Caco-2 (cell line): ENCODE results near the gene GDF11. TPM values are rescaled to one million over a fixed set of nuclear protein-coding genes. Genes with fewer than 3 reads are reported as not detected.

Experiments
- BruUV-seq: library from RNA; stranded (reverse); fragments of 400-500 nt; replicated peaks from 2 replicates; lab custom pipeline; 2021; lab: Mats Ljungman, UMichigan
- CTCF ChIA-PET: fragments of 300-600 bp; sonication (Branson Sonifier 250); formaldehyde crosslinking; loops from one replicate; lab custom pipeline; 2022; ENCODE audit warnings: antibody characterized with exemption; lab: Charles Lee
- POLR2A ChIA-PET: fragments of 300-600 bp; sonication (Branson Sonifier 250); formaldehyde crosslinking; loops from one replicate; lab custom pipeline; 2022; ENCODE audit warnings: antibody characterized with exemption; lab: Charles Lee
- DNase-seq, 2 experiments: peaks; one replicate each; pipeline versions ENCODE4 v3.0.0 to v3.0.0-alpha.2; 2020 to 2022
- H3K27me3 ChIP-seq: replicated peaks from 2 replicates; pipeline ENCODE4 v1.6.0; 2011; ENCODE audit warnings: low read length; ENCODE audit not compliant: control insufficient read depth, insufficient read depth
- H3K36me3 ChIP-seq: 2 replicates; pipeline ENCODE4 v1.5.1; 2011; ENCODE audit warnings: low read length; ENCODE audit not compliant: control insufficient read depth, insufficient read depth
- H3K4me1 ChIP-seq: fragments of 250-450 bp; sonication (Bioruptor Pico); 2 replicates; pipeline ENCODE4 v1.5.1; 2020; ENCODE audit warnings: mild to moderate bottlenecking
- H3K4me3 ChIP-seq: 2 replicates; pipeline ENCODE4 v1.5.1; 2011; ENCODE audit warnings: low read depth, mild to moderate bottlenecking, control low read depth, low read length
- H3K9me3 ChIP-seq: fragments of 250-450 bp; sonication (Bioruptor Pico); 2 replicates; pipeline ENCODE4 v1.5.1; 2020; ENCODE audit warnings: mild to moderate bottlenecking, moderate library complexity
- H3K27ac Mint-ChIP-seq: one replicate; pipeline ENCODE4 v1.8.0; 2022; ENCODE audit warnings: mixed read lengths; ENCODE audit not compliant: unreplicated experiment
- H3K27me3 Mint-ChIP-seq: one replicate; pipeline ENCODE4 v1.8.0; 2022; ENCODE audit warnings: mixed read lengths; ENCODE audit not compliant: insufficient read depth, unreplicated experiment
- H3K36me3 Mint-ChIP-seq: one replicate; pipeline ENCODE4 v1.8.0; 2022; ENCODE audit warnings: mild to moderate bottlenecking, mixed read lengths; ENCODE audit not compliant: insufficient read depth, unreplicated experiment
- H3K4me1 Mint-ChIP-seq: one replicate; pipeline ENCODE4 v1.8.0; 2022; ENCODE audit warnings: low read depth, mixed read lengths; ENCODE audit not compliant: unreplicated experiment
- H3K4me3 Mint-ChIP-seq: one replicate; pipeline ENCODE4 v1.8.0; 2022; ENCODE audit warnings: mild to moderate bottlenecking, moderate library complexity, mixed read lengths; ENCODE audit not compliant: unreplicated experiment
- H3K9me3 Mint-ChIP-seq: one replicate; pipeline ENCODE4 v1.8.0; 2022; ENCODE audit warnings: mixed read lengths; ENCODE audit not compliant: unreplicated experiment
- CTCF ChIP-seq, 2 experiments: fragments of 200-600 bp in 1 of 2; IDR thresholded peaks; 1 replicate in 1 of 2; 2 replicates in 1 of 2; pipeline versions ENCODE4 v1.5.1 to v1.8.0; 2011 to 2022; ENCODE audit warnings: antibody characterized with exemption in 1 of 2, control low read depth in 1 of 2, inconsistent platforms in 1 of 2, low read depth in 1 of 2, low read length in 1 of 2, mild to moderate bottlenecking in 1 of 2, moderate library complexity in 1 of 2; ENCODE audit not compliant: insufficient read depth in 1 of 2, severe bottlenecking in 1 of 2, unreplicated experiment in 1 of 2
- intact Hi-C: fragments of 100-400 bp; cut with micrococcal nuclease; formaldehyde crosslinking; loops from one replicate; pipeline ENCODE4 v1.10.0; 2022; ENCODE audit not compliant: unreplicated experiment
- total RNA-seq: library from RNA; stranded (reverse); gene quantifications from 2 replicates; pipeline ENCODE4 v1.2.3, GENCODE V29; 2022

The GDF11 gene
- total RNA-seq, 1 experiment from 2014 or later = 11.0 TPM

GRCh38 chr12:55762646-55763045, 19.7 kb downstream of the GDF11 start:
- Histone ChIP-seq H3K4me3 (no peak overlapping the region), H3K27me3 (no peaks in the 10 kb centered on the region), H3K36me3 (peaks cover under 1% of the 10 kb centered on the region; the same call in 1 of the 2 replicates), H3K9me3 (no peaks in the 10 kb centered on the region), H3K4me1 (no peaks in the 10 kb centered on the region)
- Mint-ChIP-seq H3K4me3 (no peak overlapping the region), H3K36me3 (peaks cover 72% of the 10 kb centered on the region), H3K9me3 (no peaks in the 10 kb centered on the region), H3K27ac (no peak overlapping the region), H3K4me1 (no peaks in the 10 kb centered on the region), H3K27me3 (no peaks in the 10 kb centered on the region)
- no peak for DNase-seq
- ChIA-PET CTCF (no interaction called here), POLR2A (no interaction called here)
- intact Hi-C loops = no loop called here
- no TSS peak for BruUV-seq
- no peak for TF ChIP-seq CTCF (IDR thresholded peaks at IDR 0.05; ENCODE audit: insufficient read depth in 1 of 2, low read depth in 1 of 2, low read length in 1 of 2, severe bottlenecking in 1 of 2, unreplicated experiment in 1 of 2)

GRCh38 chr12:55765736-55766290, 22.9 kb downstream of the GDF11 start:
- peak overlapping the region; percentile 11 for H3K27ac Mint-ChIP-seq

GRCh38 chr12:55767156-55767555, 24.2 kb downstream of the GDF11 start:
- Mint-ChIP-seq H3K36me3 (peaks cover 57% of the 10 kb centered on the region), H3K27me3 (no peaks in the 10 kb centered on the region), H3K4me3 (no peak overlapping the region), H3K4me1 (peaks cover 7% of the 10 kb centered on the region), H3K9me3 (no peaks in the 10 kb centered on the region), H3K27ac (no peak overlapping the region)
- Histone ChIP-seq H3K4me1 (no peaks in the 10 kb centered on the region), H3K9me3 (no peaks in the 10 kb centered on the region), H3K4me3 (no peak overlapping the region), H3K27me3 (no peaks in the 10 kb centered on the region), H3K36me3 (peaks cover 2% of the 10 kb centered on the region; the same call in 1 of the 2 replicates)
- TF ChIP-seq CTCF (IDR thresholded peaks at IDR 0.05; ENCODE audit: insufficient read depth in 1 of 2, low read depth in 1 of 2, low read length in 1 of 2, severe bottlenecking in 1 of 2, unreplicated experiment in 1 of 2) = no peak
- no TSS peak for BruUV-seq
- ChIA-PET POLR2A (interaction anchor here (0.6 kb wide), 1 partner anchor 543 kb away, joined by 3 read pairs; no protein-coding TSS in a partner anchor), CTCF (no interaction called here)
- intact Hi-C loops = no loop called here
- no peak for DNase-seq

More at GRCh38 chr12:55765736-55766290, 22.9 kb downstream of the GDF11 start:
- no peak overlapping the region for H3K4me3 ChIP-seq
- POLR2A ChIA-PET = no interaction called here
- TF ChIP-seq CTCF (IDR thresholded peaks at IDR 0.05; ENCODE audit: insufficient read depth in 1 of 2, low read depth in 1 of 2, low read length in 1 of 2, severe bottlenecking in 1 of 2, unreplicated experiment in 1 of 2) = no peak
- no peaks in the 10 kb centered on the region for H3K27me3 Mint-ChIP-seq
- no peaks in the 10 kb centered on the region for H3K27me3 ChIP-seq
- DNase-seq = no peak
- no TSS peak for BruUV-seq
- intact Hi-C loops = no loop called here
- peaks cover 55% of the 10 kb centered on the region for H3K36me3 Mint-ChIP-seq
- H3K4me3 Mint-ChIP-seq = no peak overlapping the region
- H3K9me3 ChIP-seq = no peaks in the 10 kb centered on the region
- H3K9me3 Mint-ChIP-seq = no peaks in the 10 kb centered on the region
- CTCF ChIA-PET = no interaction called here
- peaks cover 2% of the 10 kb centered on the region; the same call in 1 of the 2 replicates for H3K36me3 ChIP-seq
- H3K4me1 Mint-ChIP-seq = peaks cover 7% of the 10 kb centered on the region
- no peaks in the 10 kb centered on the region for H3K4me1 ChIP-seq
